Measurements from ENCODE around the gene DDX10. TPM values are rescaled to one million over a fixed set of nuclear protein-coding genes. Genes with fewer than 3 reads are reported as not detected.
A peak's percentile ranks its signal among the peaks of the same experiment; 100 is the strongest.

DDX10 gene
- total and polyA plus RNA-seq, 2 of the 8 experiments (the other 6 are each of a cell fraction or from before 2014, with no cell fraction given): 49.2 to 52.2 TPM

- no peaks in the 10 kb centered on the region for H3K27me3 ChIP-seq (replicated peaks in 1 of 4; ENCODE audit: control insufficient read depth in 3 of 4, extremely low read depth in 1 of 4, insufficient read depth in 3 of 4, low read length in 3 of 4)
- no peak overlapping the region for H3K4me2 ChIP-seq (ENCODE audit: insufficient read depth in 1 of 2, low read depth in 2 of 2, low read length in 2 of 2)
- ChIA-PET POLR2A (ENCODE audit: partially characterized antibody) (no interaction called here), CTCF (ENCODE audit: partially characterized antibody) (no interaction called here)
- WGBS, 2 experiments (ENCODE audit: extremely low coverage in 1 of 2, insufficient coverage in 1 of 2, insufficient read length in 1 of 2, insufficient replicate concordance in 2 of 2, low coverage in 1 of 2, low lambda C conversion rate in 2 of 2, missing lambda C conversion rate in 1 of 2): 81% methylated on average over 6 of the region's 6 CpGs; no CpG with 5 or more reads in 1 of the 2 experiments
- no peaks in the 10 kb centered on the region; a peak in 1 of 4 replicates for H3K9me3 ChIP-seq (ENCODE audit: insufficient read depth in 2 of 2, low read depth in 1 of 2, low read length in 1 of 2)
- no peak for FAIRE-seq
- H4K20me1 ChIP-seq (replicated peaks in 1 of 2; ENCODE audit: control insufficient read depth in 1 of 2, insufficient read depth in 2 of 2, low read length in 2 of 2): no peaks in the 10 kb centered on the region
- H3K4me1 ChIP-seq (replicated peaks in 1 of 4; ENCODE audit: control insufficient read depth in 3 of 4, insufficient read depth in 4 of 4, low read length in 3 of 4): 0 out of 7 replicates have a peak, but pooled peaks cover 0 to 2% (median 0%) of the 10 kb centered on the region in 4 experiments
- H3K23ac ChIP-seq (ENCODE audit: insufficient read length): no peak overlapping the region
- H3K23me2 ChIP-seq (ENCODE audit: low read depth, low read length): no peaks in the 10 kb centered on the region; the same call in 1 of the 2 replicates
- no peak overlapping the region for H2BK120ac ChIP-seq (replicated peaks; ENCODE audit: low read depth, low read length)
- no peak overlapping the region for H4K8ac ChIP-seq (ENCODE audit: extremely low read depth, insufficient read depth, low read length)
- H3K79me2 ChIP-seq (ENCODE audit: control insufficient read depth in 1 of 2, insufficient read depth in 2 of 2, low read length in 2 of 2): no peaks in the 10 kb centered on the region
- no peak overlapping the region for H3K9ac ChIP-seq (replicated peaks in 1 of 4; ENCODE audit: extremely low read depth in 1 of 4, low read depth in 3 of 4, low read length in 3 of 4)
- H3K27ac ChIP-seq (ENCODE audit: low read depth, low read length): no peak overlapping the region
- no peaks in the 10 kb centered on the region for H3K36me3 ChIP-seq (ENCODE audit: control insufficient read depth in 2 of 4, insufficient read depth in 4 of 4, low read length in 3 of 4)
- H3K79me1 ChIP-seq (ENCODE audit: low read depth, low read length): no peaks in the 10 kb centered on the region
- no peak overlapping the region for H3K56ac ChIP-seq (replicated peaks; ENCODE audit: insufficient read length, low read depth, low read length)
- no peak overlapping the region for H2BK12ac ChIP-seq (ENCODE audit: low read depth, low read length)
- H4K91ac ChIP-seq (replicated peaks; ENCODE audit: insufficient read length, low read length): no peak overlapping the region
- no peak overlapping the region for H4K5ac ChIP-seq (ENCODE audit: insufficient read length, low read depth, low read length)
- H2BK5ac ChIP-seq (ENCODE audit: low read depth, low read length): no peak overlapping the region
- DNase-seq (ENCODE audit: low read depth in 1 of 2, low spot score in 2 of 2): no peak
- H3K14ac ChIP-seq (ENCODE audit: insufficient read length): no peak overlapping the region
- TF ChIP-seq RAD21 (IDR thresholded peaks at IDR 0.05 in 1 of 2, conservative IDR thresholded peaks at IDR 0.05 in 1 of 2; ENCODE audit: low read depth in 2 of 2, low read length in 2 of 2) (peak; percentile 51 to 65), CTCF (IDR thresholded peaks at IDR 0.05; ENCODE audit: control extremely low read depth in 1 of 3, insufficient read depth in 1 of 3, low read depth in 1 of 3, low read length in 3 of 3) (peak; percentile 11 to 14 (median 12); a peak in 3 of 4 replicates), EP300 (IDR thresholded peaks at IDR 0.05; ENCODE audit: borderline replicate concordance in 1 of 2, low read depth in 2 of 2, low read length in 2 of 2) (no peak)
- H2AK5ac ChIP-seq (ENCODE audit: low read depth, low read length): no peak overlapping the region
- no peak overlapping the region for H3K4me3 ChIP-seq (ENCODE audit: extremely low read depth in 1 of 4, insufficient read depth in 2 of 4, low read depth in 3 of 4, low read length in 4 of 4)
- no peak overlapping the region for H3K4ac ChIP-seq (replicated peaks; ENCODE audit: insufficient read length, low read depth, low read length)
- H2AFZ ChIP-seq (ENCODE audit: low read length): no peak overlapping the region
- H2BK20ac ChIP-seq (ENCODE audit: low read length): no peak overlapping the region
- no peak overlapping the region for H3K18ac ChIP-seq (ENCODE audit: extremely low read depth, low read length)
- H2BK15ac ChIP-seq (ENCODE audit: low read length): no peak overlapping the region
Observed at GRCh38 chr11:108970221-108970991, 305.5 kb downstream of the DDX10 start.

All from H1 (cell line).